K562 (cell line): Measurements from ENCODE around the gene MYO18A. TPM values are rescaled to one million over a fixed set of nuclear protein-coding genes. Genes with fewer than 3 reads are reported as not detected.

ENCODE experiments used
- CBFA2T2 ChIP-seq: fragments of 450-650 bp; conservative IDR thresholded peaks from 2 replicates; pipeline ENCODE4 v1.6.1; 2017; ENCODE audit warnings: mild to moderate bottlenecking
- CBFA2T3 ChIP-seq: fragments of 450-650 bp; IDR thresholded peaks from 2 replicates; pipeline ENCODE4 v1.6.1; 2017
- HMBOX1 ChIP-seq: sonication (generic); IDR thresholded peaks from 2 replicates; pipeline ENCODE4 v1.6.1; 2016
- HNRNPK ChIP-seq: fragments of 200-400 bp; formaldehyde crosslinking; IDR thresholded peaks from one replicate; pipeline ENCODE4 v1.6.1; 2018; ENCODE audit warnings: mild to moderate bottlenecking, low read depth, low read length; ENCODE audit not compliant: poor library complexity, severe bottlenecking
- KLF6 ChIP-seq: fragments of 250-450 bp; sonication (Bioruptor Pico); IDR thresholded peaks from 2 replicates; pipeline ENCODE4 v1.4.0; 2020; ENCODE audit warnings: mild to moderate bottlenecking, moderate library complexity, borderline replicate concordance
- NFE2L1 ChIP-seq: fragments of 450-650 bp; IDR thresholded peaks from 2 replicates; pipeline ENCODE4 v1.6.1; 2016; ENCODE audit warnings: missing genetic modification characterization, low read depth, mild to moderate bottlenecking, missing compliant biosample characterization, moderate library complexity, borderline replicate concordance
- PHTF2 ChIP-seq: fragments of 250-450 bp; sonication (Bioruptor Pico); IDR thresholded peaks from 2 replicates; pipeline ENCODE4 v1.5.0; 2021; ENCODE audit warnings: mild to moderate bottlenecking
- PKNOX1 ChIP-seq: fragments of 450-650 bp; IDR thresholded peaks from 2 replicates; pipeline ENCODE4 v1.6.1; 2016
- RAD51 ChIP-seq: fragments of 450-650 bp; IDR thresholded peaks from 2 replicates; pipeline ENCODE4 v1.7.1; 2016; ENCODE audit warnings: low read depth, mild to moderate bottlenecking, borderline replicate concordance
- SP1 ChIP-seq: sonication (generic); formaldehyde crosslinking; IDR thresholded peaks from 2 replicates; pipeline ENCODE4 v1.8.1; 2022; ENCODE audit warnings: mild to moderate bottlenecking, missing genetic modification reagents
- SRF ChIP-seq, 2 experiments: fragments of 250-450, 450-650 bp in 1 of 2; sonication (Bioruptor Pico) in 1 of 2; sonication (generic) in 1 of 2; formaldehyde crosslinking; IDR thresholded peaks; 2 replicates each; pipeline versions ENCODE4 v1.5.0 to v1.5.1; 2020 to 2022; ENCODE audit warnings: mild to moderate bottlenecking in 1 of 2, missing genetic modification reagents in 1 of 2
- ZFPM2 ChIP-seq: fragments of 250-450 bp; sonication (Bioruptor Pico); IDR thresholded peaks from 2 replicates; pipeline ENCODE4 v1.5.1; 2022; ENCODE audit warnings: mild to moderate bottlenecking
- ZNF121 ChIP-seq: sonication (generic); formaldehyde crosslinking; conservative IDR thresholded peaks from 2 replicates; pipeline ENCODE4 v1.8.0; 2022; ENCODE audit warnings: missing genetic modification reagents
- ZNF133 ChIP-seq: fragments of 250-450 bp; sonication (Bioruptor Pico); IDR thresholded peaks from 2 replicates; pipeline ENCODE4 v1.4.0; 2020; ENCODE audit warnings: mild to moderate bottlenecking
- ZNF3 ChIP-seq: fragments of 250-450 bp; sonication (Bioruptor Pico); IDR thresholded peaks from 2 replicates; pipeline ENCODE4 v1.5.0; 2021; ENCODE audit warnings: mild to moderate bottlenecking, moderate library complexity
- ZNF41 ChIP-seq: fragments of 250-450 bp; sonication (Bioruptor Pico); conservative IDR thresholded peaks from 2 replicates; pipeline ENCODE4 v1.4.0; 2020; ENCODE audit warnings: mild to moderate bottlenecking
- polyA plus RNA-seq, 8 experiments: library from polyadenylated mRNA; depleted of rRNA in 4 of 8; stranded (reverse) in 5 of 8; unstranded in 3 of 8; fragments of >200 nt; fragmentation: Nextera tagmentation in 2 of 8; fragmentation: Illumina TruSeq in 1 of 8; extraction: Ambion mirVana in 2 of 8; extraction: Trizol in 1 of 8; gene quantifications; 2 replicates each; pipeline versions ENCODE4 v1.2.1 to v1.2.3, GENCODE V29; 2011 to 2014; ENCODE audit warnings: inconsistent platforms in 1 of 8, missing spikeins in 1 of 8
- total RNA-seq, 7 experiments: library from RNA; depleted of rRNA in 6 of 7; stranded (reverse); fragments of >200 nt in 6 of 7; fragmentation: Illumina TruSeq in 2 of 7; extraction: Trizol in 2 of 7; gene quantifications; 2 replicates each; pipeline versions ENCODE4 v1.2.1 to v1.2.3, GENCODE V29; 2011 to 2021; ENCODE audit warnings: low replicate concordance in 1 of 7
- TF ChIP-seq, protein P1 (sequence below): fragments of 450-650 bp; IDR thresholded peaks from 2 replicates; pipeline ENCODE4 v1.6.1; 2016; ENCODE audit warnings: mild to moderate bottlenecking, moderate library complexity

Gene MYO18A
- total and polyA plus RNA-seq, 9 of the 15 experiments (the other 6 are each of a cell fraction or from before 2014, with no cell fraction given): 2.5 to 65.4 (median 17.1) TPM

GRCh38 chr17:29146369-29146972, 33.7 kb downstream of the MYO18A start (continued):
- TF ChIP-seq, protein P1, sequence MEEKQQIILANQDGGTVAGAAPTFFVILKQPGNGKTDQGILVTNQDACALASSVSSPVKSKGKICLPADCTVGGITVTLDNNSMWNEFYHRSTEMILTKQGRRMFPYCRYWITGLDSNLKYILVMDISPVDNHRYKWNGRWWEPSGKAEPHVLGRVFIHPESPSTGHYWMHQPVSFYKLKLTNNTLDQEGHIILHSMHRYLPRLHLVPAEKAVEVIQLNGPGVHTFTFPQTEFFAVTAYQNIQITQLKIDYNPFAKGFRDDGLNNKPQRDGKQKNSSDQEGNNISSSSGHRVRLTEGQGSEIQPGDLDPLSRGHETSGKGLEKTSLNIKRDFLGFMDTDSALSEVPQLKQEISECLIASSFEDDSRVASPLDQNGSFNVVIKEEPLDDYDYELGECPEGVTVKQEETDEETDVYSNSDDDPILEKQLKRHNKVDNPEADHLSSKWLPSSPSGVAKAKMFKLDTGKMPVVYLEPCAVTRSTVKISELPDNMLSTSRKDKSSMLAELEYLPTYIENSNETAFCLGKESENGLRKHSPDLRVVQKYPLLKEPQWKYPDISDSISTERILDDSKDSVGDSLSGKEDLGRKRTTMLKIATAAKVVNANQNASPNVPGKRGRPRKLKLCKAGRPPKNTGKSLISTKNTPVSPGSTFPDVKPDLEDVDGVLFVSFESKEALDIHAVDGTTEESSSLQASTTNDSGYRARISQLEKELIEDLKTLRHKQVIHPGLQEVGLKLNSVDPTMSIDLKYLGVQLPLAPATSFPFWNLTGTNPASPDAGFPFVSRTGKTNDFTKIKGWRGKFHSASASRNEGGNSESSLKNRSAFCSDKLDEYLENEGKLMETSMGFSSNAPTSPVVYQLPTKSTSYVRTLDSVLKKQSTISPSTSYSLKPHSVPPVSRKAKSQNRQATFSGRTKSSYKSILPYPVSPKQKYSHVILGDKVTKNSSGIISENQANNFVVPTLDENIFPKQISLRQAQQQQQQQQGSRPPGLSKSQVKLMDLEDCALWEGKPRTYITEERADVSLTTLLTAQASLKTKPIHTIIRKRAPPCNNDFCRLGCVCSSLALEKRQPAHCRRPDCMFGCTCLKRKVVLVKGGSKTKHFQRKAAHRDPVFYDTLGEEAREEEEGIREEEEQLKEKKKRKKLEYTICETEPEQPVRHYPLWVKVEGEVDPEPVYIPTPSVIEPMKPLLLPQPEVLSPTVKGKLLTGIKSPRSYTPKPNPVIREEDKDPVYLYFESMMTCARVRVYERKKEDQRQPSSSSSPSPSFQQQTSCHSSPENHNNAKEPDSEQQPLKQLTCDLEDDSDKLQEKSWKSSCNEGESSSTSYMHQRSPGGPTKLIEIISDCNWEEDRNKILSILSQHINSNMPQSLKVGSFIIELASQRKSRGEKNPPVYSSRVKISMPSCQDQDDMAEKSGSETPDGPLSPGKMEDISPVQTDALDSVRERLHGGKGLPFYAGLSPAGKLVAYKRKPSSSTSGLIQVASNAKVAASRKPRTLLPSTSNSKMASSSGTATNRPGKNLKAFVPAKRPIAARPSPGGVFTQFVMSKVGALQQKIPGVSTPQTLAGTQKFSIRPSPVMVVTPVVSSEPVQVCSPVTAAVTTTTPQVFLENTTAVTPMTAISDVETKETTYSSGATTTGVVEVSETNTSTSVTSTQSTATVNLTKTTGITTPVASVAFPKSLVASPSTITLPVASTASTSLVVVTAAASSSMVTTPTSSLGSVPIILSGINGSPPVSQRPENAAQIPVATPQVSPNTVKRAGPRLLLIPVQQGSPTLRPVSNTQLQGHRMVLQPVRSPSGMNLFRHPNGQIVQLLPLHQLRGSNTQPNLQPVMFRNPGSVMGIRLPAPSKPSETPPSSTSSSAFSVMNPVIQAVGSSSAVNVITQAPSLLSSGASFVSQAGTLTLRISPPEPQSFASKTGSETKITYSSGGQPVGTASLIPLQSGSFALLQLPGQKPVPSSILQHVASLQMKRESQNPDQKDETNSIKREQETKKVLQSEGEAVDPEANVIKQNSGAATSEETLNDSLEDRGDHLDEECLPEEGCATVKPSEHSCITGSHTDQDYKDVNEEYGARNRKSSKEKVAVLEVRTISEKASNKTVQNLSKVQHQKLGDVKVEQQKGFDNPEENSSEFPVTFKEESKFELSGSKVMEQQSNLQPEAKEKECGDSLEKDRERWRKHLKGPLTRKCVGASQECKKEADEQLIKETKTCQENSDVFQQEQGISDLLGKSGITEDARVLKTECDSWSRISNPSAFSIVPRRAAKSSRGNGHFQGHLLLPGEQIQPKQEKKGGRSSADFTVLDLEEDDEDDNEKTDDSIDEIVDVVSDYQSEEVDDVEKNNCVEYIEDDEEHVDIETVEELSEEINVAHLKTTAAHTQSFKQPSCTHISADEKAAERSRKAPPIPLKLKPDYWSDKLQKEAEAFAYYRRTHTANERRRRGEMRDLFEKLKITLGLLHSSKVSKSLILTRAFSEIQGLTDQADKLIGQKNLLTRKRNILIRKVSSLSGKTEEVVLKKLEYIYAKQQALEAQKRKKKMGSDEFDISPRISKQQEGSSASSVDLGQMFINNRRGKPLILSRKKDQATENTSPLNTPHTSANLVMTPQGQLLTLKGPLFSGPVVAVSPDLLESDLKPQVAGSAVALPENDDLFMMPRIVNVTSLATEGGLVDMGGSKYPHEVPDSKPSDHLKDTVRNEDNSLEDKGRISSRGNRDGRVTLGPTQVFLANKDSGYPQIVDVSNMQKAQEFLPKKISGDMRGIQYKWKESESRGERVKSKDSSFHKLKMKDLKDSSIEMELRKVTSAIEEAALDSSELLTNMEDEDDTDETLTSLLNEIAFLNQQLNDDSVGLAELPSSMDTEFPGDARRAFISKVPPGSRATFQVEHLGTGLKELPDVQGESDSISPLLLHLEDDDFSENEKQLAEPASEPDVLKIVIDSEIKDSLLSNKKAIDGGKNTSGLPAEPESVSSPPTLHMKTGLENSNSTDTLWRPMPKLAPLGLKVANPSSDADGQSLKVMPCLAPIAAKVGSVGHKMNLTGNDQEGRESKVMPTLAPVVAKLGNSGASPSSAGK: no peak
- TF ChIP-seq SRF (CRISPR knock-in tag; IDR thresholded peaks at IDR 0.05) (no peak), CBFA2T3 (peak; percentile 73), ZFPM2 (CRISPR knock-in tag) (no peak), ZNF121 (no peak), HNRNPK (no peak), SP1 (CRISPR knock-in tag) (no peak), PHTF2 (CRISPR knock-in tag) (no peak), ZNF3 (CRISPR knock-in tag) (no peak), KLF6 (CRISPR knock-in tag) (no peak), HMBOX1 (no peak), CBFA2T2 (peak; percentile 54), RAD51 (peak; percentile 89), ZNF133 (CRISPR knock-in tag) (no peak), ZNF41 (CRISPR knock-in tag) (no peak), NFE2L1 (tag) (no peak), PKNOX1 (no peak)
